HG03439 (cell line): ENCODE measurements around the gene ELFN1.

Experiments
- ATAC-seq: cut with Tn5 transposase; IDR thresholded peaks from one replicate; pipeline ENCODE4 v1.9.1; 2021; ENCODE audit warnings: mild to moderate bottlenecking, moderate library complexity; ENCODE audit not compliant: unreplicated experiment

Gene ELFN1

GRCh38 chr7:1777122-1777521 lies 107.0 kb downstream of the ELFN1 start:
- no peak for ATAC-seq

GRCh38 chr7:1779445-1779844 lies 109.4 kb downstream of the ELFN1 start:
- ATAC-seq, result no peak

- ATAC-seq, result no peak
Measured at GRCh38 chr7:1781369-1781768, 111.3 kb downstream of the ELFN1 start.

GRCh38 chr7:1785839-1786238 lies 115.8 kb downstream of the ELFN1 start:
- no peak for ATAC-seq

GRCh38 chr7:1787241-1787640 lies 117.2 kb downstream of the ELFN1 start:
- ATAC-seq, result no peak

GRCh38 chr7:1787681-1788235 lies 117.7 kb downstream of the ELFN1 start:
- no peak for ATAC-seq

- no peak for ATAC-seq
Measured at GRCh38 chr7:1794888-1795542, 124.9 kb downstream of the ELFN1 start.
